ENCODE measurements around the gene GAB2.

Gene GAB2

DNA sequence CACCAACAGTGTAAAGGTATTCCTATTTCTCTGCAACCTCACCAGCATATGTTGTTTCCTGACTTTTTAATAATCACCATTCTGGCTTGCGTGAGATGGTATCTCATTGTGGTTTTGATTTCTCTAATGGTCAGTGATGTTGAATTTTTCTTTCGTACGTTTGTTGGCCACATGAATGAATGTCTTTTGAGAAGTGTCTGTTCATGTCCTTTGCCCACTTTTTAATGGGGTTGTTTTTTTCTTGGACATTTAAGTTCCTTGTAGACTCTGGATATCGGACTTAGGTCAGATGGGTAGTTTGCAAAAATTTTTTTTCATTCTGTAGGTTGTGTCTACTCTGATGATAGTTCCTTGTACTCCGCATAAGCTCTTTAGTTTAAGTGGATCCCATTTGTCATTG lies 206.1 kb downstream of the GAB2 start:
- Histone ChIP-seq H3K27me3 (ENCODE audit: insufficient read depth, low read length, poor library complexity) (no peaks in the 10 kb centered on the region), H3K36me3 (ENCODE audit: insufficient read depth, low read length) (peaks cover 63% of the 10 kb centered on the region), H3K79me2 (ENCODE audit: insufficient read depth, low read length) (peaks cover 3% of the 10 kb centered on the region; the same call in 1 of the 2 replicates), H3K9me3 (ENCODE audit: insufficient read depth, low read length, severe bottlenecking) (no peaks in the 10 kb centered on the region), H3K9ac (ENCODE audit: low read depth, low read length) (no peak overlapping the region), H4K20me1 (ENCODE audit: insufficient read depth, low read length) (0 out of 2 replicates have a peak, but pooled peaks cover 4% of the 10 kb centered on the region), H2AFZ (ENCODE audit: low read depth, low read length) (no peak overlapping the region), H3K4me1 (ENCODE audit: insufficient read depth, low read length) (peaks cover 20% of the 10 kb centered on the region), H3K4me3 (ENCODE audit: low read depth in 1 of 2, low read length in 2 of 2) (no peak overlapping the region), H3K4me2 (ENCODE audit: insufficient read depth, low read length) (no peak overlapping the region), H3K27ac (ENCODE audit: low read length) (no peak overlapping the region)
- no peak for ATAC-seq (ENCODE audit: insufficient read depth, low read depth)
- TF ChIP-seq, protein P1, sequence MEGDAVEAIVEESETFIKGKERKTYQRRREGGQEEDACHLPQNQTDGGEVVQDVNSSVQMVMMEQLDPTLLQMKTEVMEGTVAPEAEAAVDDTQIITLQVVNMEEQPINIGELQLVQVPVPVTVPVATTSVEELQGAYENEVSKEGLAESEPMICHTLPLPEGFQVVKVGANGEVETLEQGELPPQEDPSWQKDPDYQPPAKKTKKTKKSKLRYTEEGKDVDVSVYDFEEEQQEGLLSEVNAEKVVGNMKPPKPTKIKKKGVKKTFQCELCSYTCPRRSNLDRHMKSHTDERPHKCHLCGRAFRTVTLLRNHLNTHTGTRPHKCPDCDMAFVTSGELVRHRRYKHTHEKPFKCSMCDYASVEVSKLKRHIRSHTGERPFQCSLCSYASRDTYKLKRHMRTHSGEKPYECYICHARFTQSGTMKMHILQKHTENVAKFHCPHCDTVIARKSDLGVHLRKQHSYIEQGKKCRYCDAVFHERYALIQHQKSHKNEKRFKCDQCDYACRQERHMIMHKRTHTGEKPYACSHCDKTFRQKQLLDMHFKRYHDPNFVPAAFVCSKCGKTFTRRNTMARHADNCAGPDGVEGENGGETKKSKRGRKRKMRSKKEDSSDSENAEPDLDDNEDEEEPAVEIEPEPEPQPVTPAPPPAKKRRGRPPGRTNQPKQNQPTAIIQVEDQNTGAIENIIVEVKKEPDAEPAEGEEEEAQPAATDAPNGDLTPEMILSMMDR (IDR thresholded peaks at IDR 0.05; ENCODE audit: borderline replicate concordance, extremely low read depth, low read length, poor library complexity, severe bottlenecking): no peak
- TF ChIP-seq EZH2 (IDR thresholded peaks at IDR 0.05; ENCODE audit: borderline replicate concordance, low read depth, low read length, severe bottlenecking): no peak
- no peak for DNase-seq

DNA sequence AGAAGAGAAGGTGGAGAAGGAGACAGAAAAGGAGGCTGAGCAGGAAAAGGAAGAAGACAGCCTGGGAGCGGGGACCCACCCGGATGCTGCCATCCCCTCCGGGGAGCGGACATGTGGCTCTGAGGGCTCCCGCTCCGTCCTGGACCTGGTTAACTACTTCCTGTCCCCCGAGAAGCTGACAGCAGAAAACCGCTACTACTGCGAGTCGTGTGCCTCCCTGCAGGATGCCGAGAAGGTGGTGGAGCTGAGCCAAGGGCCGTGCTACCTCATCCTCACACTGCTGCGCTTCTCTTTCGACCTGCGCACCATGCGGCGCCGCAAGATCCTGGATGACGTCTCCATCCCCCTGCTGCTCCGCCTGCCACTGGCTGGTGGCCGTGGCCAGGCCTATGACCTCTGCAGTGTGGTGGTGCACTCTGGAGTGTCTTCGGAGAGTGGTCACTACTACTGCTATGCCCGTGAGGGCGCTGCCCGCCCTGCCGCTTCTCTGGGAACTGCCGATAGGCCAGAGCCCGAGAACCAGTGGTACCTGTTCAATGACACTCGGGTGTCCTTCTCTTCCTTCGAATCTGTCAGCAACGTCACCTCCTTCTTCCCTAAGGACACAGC lies 207.5 kb downstream of the GAB2 start:
- ATAC-seq (ENCODE audit: insufficient read depth, low read depth): peak; percentile 12; the same call in 2 of the 3 replicates
- no peak overlapping the region for H3K9ac ChIP-seq (ENCODE audit: low read depth, low read length)

DNA sequence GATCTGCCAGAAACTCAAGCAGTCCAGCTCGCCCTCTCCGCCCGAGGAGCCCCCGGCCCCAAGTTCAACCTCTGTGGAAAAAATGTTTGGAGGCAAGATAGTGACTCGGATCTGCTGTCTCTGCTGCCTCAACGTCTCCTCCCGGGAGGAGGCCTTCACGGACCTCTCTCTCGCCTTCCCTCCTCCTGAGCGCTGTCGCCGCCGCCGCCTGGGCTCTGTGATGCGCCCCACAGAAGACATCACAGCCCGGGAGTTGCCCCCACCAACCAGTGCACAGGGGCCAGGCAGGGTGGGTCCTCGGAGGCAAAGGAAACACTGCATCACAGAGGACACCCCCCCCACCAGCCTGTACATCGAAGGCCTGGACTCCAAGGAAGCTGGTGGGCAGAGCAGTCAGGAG lies 208.1 kb downstream of the GAB2 start:
- H3K9ac ChIP-seq (ENCODE audit: low read depth, low read length): no peak overlapping the region
- no peak overlapping the region for H3K4me2 ChIP-seq (ENCODE audit: insufficient read depth, low read length)
- TF ChIP-seq, protein P1 (IDR thresholded peaks at IDR 0.05; ENCODE audit: borderline replicate concordance, extremely low read depth, low read length, poor library complexity, severe bottlenecking): no peak
- TF ChIP-seq EZH2 (IDR thresholded peaks at IDR 0.05; ENCODE audit: borderline replicate concordance, low read depth, low read length, severe bottlenecking): no peak
- H3K4me3 ChIP-seq (ENCODE audit: low read depth in 1 of 2, low read length in 2 of 2): no peak overlapping the region
- no peaks in the 10 kb centered on the region for H3K9me3 ChIP-seq (ENCODE audit: insufficient read depth, low read length, severe bottlenecking)
- H3K4me1 ChIP-seq (ENCODE audit: insufficient read depth, low read length): peaks cover 2% of the 10 kb centered on the region; the same call in 1 of the 2 replicates
- H3K27ac ChIP-seq (ENCODE audit: low read length): no peak overlapping the region
- H4K20me1 ChIP-seq (ENCODE audit: insufficient read depth, low read length): 0 out of 2 replicates have a peak, but pooled peaks cover 4% of the 10 kb centered on the region
- ATAC-seq (ENCODE audit: insufficient read depth, low read depth) (no peak), DNase-seq (no peak)
- no peaks in the 10 kb centered on the region for H3K79me2 ChIP-seq (ENCODE audit: insufficient read depth, low read length)
- no peak overlapping the region for H2AFZ ChIP-seq (ENCODE audit: low read depth, low read length)
- H3K27me3 ChIP-seq (ENCODE audit: insufficient read depth, low read length, poor library complexity): no peaks in the 10 kb centered on the region
- peaks cover 42% of the 10 kb centered on the region for H3K36me3 ChIP-seq (ENCODE audit: insufficient read depth, low read length)

More for the DNA sequence above, 207.5 kb downstream of the GAB2 start:
- Histone ChIP-seq H3K4me1 (ENCODE audit: insufficient read depth, low read length) (peaks cover 8% of the 10 kb centered on the region), H4K20me1 (ENCODE audit: insufficient read depth, low read length) (0 out of 2 replicates have a peak, but pooled peaks cover 4% of the 10 kb centered on the region), H3K9me3 (ENCODE audit: insufficient read depth, low read length, severe bottlenecking) (no peaks in the 10 kb centered on the region), H3K36me3 (ENCODE audit: insufficient read depth, low read length) (peaks cover 48% of the 10 kb centered on the region), H3K27ac (ENCODE audit: low read length) (no peak overlapping the region), H3K27me3 (ENCODE audit: insufficient read depth, low read length, poor library complexity) (no peaks in the 10 kb centered on the region), H2AFZ (ENCODE audit: low read depth, low read length) (no peak overlapping the region), H3K79me2 (ENCODE audit: insufficient read depth, low read length) (no peaks in the 10 kb centered on the region), H3K4me3 (ENCODE audit: low read depth in 1 of 2, low read length in 2 of 2) (no peak overlapping the region), H3K4me2 (ENCODE audit: insufficient read depth, low read length) (no peak overlapping the region)
- DNase-seq: peak; percentile 20
- no peak for TF ChIP-seq EZH2 (IDR thresholded peaks at IDR 0.05; ENCODE audit: borderline replicate concordance, low read depth, low read length, severe bottlenecking)
- TF ChIP-seq, protein P1 (IDR thresholded peaks at IDR 0.05; ENCODE audit: borderline replicate concordance, extremely low read depth, low read length, poor library complexity, severe bottlenecking): no peak

All from DND-41 (cell line).